Erythroblast (primary cell): ENCODE results near the gene TBC1D23.

Experiments
- GATA1 ChIP-seq: IDR thresholded peaks from 2 replicates; pipeline ENCODE4 v1.6.1; 2011; ENCODE audit warnings: low read depth, mild to moderate bottlenecking, control low read depth, low read length, moderate library complexity
- POLR2A ChIP-seq: IDR thresholded peaks from 2 replicates; pipeline ENCODE4 v1.6.1; 2011; ENCODE audit warnings: mild to moderate bottlenecking, low read length

DNA sequence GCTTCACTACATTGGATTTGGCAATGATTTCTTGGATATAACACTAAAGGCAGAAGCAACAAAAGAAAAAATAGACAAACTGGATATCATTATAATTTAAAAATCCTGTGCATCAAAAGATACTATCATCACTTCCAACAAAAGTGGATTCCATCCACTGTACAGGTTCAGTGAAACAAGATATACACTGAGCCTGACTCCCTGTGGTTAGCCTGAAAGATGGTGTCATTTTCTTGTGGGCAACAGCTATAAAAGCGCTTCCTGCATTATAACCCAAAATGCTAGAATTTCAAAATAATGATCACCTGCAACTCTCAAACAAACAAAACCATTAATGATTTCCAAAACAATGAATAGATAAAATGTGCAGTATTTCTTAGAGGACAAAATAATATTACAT lies 39.6 kb upstream of the TBC1D23 start:
- TF ChIP-seq POLR2A (no peak), GATA1 (no peak)
